H1 (cell line): ENCODE data around the gene MANF. TPM values are rescaled to one million over a fixed set of nuclear protein-coding genes. Genes with fewer than 3 reads are reported as not detected.

Source experiments
- CTCF ChIA-PET: fragments of 300-600 bp; sonication (Branson Sonifier 250); formaldehyde crosslinking; loops from one replicate; lab custom pipeline; 2021; ENCODE audit not compliant: partially characterized antibody; lab: Charles Lee
- POLR2A ChIA-PET: fragments of 300-600 bp; sonication (Branson Sonifier 250); formaldehyde crosslinking; loops from one replicate; lab custom pipeline; 2021; ENCODE audit warnings: inconsistent platforms; ENCODE audit not compliant: partially characterized antibody; lab: Charles Lee
- DNase-seq, 2 experiments: peaks; one replicate each; pipeline versions ENCODE4 v3.0.0 to v3.0.0-alpha.2; 2010 to 2022; ENCODE audit warnings: low spot score in 2 of 2, low read depth in 1 of 2, mixed read lengths in 1 of 2
- FAIRE-seq: peaks from 2 replicates; lab custom pipeline; 2011; peaks lifted over from hg19 to GRCh38; lab: Jason Lieb, UNC
- H2AFZ ChIP-seq: 2 replicates; pipeline ENCODE4 v1.8.1; 2012; ENCODE audit warnings: low read length, inconsistent platforms
- H2AK5ac ChIP-seq: 2 replicates; pipeline ENCODE4 v1.6.1; 2013; ENCODE audit warnings: low read depth, low read length
- H2BK120ac ChIP-seq: replicated peaks from 2 replicates; pipeline ENCODE3; 2013; ENCODE audit warnings: low read depth, low read length, inconsistent platforms
- H2BK12ac ChIP-seq: 2 replicates; pipeline ENCODE4 v1.6.1; 2013; ENCODE audit warnings: low read depth, low read length
- H2BK15ac ChIP-seq: 2 replicates; pipeline ENCODE4 v1.6.1; 2013; ENCODE audit warnings: low read length
- H2BK20ac ChIP-seq: 2 replicates; pipeline ENCODE4 v1.6.1; 2013; ENCODE audit warnings: low read length
- H2BK5ac ChIP-seq: 2 replicates; pipeline ENCODE4 v1.6.1; 2013; ENCODE audit warnings: low read depth, low read length
- H3K14ac ChIP-seq: 2 replicates; pipeline ENCODE4 v1.6.1; 2013; ENCODE audit warnings: inconsistent platforms; ENCODE audit not compliant: insufficient read length
- H3K18ac ChIP-seq: 2 replicates; pipeline ENCODE4 v1.6.1; 2013; ENCODE audit warnings: low read length; ENCODE audit errors: extremely low read depth
- H3K23ac ChIP-seq: 2 replicates; pipeline ENCODE4 v1.6.1; 2013; ENCODE audit warnings: inconsistent platforms; ENCODE audit not compliant: insufficient read length
- H3K23me2 ChIP-seq: 2 replicates; pipeline ENCODE4 v1.6.1; 2013; ENCODE audit warnings: low read depth, low read length
- H3K27ac ChIP-seq: 2 replicates; pipeline ENCODE4 v1.6.1; 2011; ENCODE audit warnings: low read depth, low read length, inconsistent platforms
- H3K27me3 ChIP-seq, 4 experiments: replicated peaks in 1 of 4; 1 replicate in 1 of 4; 2 replicates in 3 of 4; pipeline versions ENCODE4 v1.6.1 to v1.8.1; 2011 to 2013; ENCODE audit warnings: low read length in 3 of 4, mild to moderate bottlenecking in 3 of 4, inconsistent platforms in 2 of 4, mixed read lengths in 2 of 4, moderate library complexity in 1 of 4; ENCODE audit not compliant: control insufficient read depth in 3 of 4, insufficient read depth in 3 of 4; ENCODE audit errors: extremely low read depth in 1 of 4
- H3K36me3 ChIP-seq, 4 experiments: 2 replicates each; pipeline versions ENCODE4 v1.6.1 to v1.8.1; 2011 to 2013; ENCODE audit warnings: mild to moderate bottlenecking in 4 of 4, low read length in 3 of 4, moderate library complexity in 2 of 4, control low read depth in 1 of 4, inconsistent platforms in 1 of 4; ENCODE audit not compliant: insufficient read depth in 4 of 4, control insufficient read depth in 2 of 4
- H3K4ac ChIP-seq: replicated peaks from 2 replicates; pipeline ENCODE3; 2013; ENCODE audit warnings: low read length, low read depth, mixed read lengths, inconsistent platforms; ENCODE audit not compliant: insufficient read length
- H3K4me1 ChIP-seq, 4 experiments: replicated peaks in 1 of 4; 1 replicate in 1 of 4; 2 replicates in 3 of 4; pipeline versions ENCODE4 v1.6.1 to v1.8.1; 2011 to 2013; ENCODE audit warnings: low read length in 3 of 4, inconsistent platforms in 2 of 4, mixed read lengths in 1 of 4; ENCODE audit not compliant: insufficient read depth in 4 of 4, control insufficient read depth in 3 of 4
- H3K4me2 ChIP-seq, 2 experiments: 2 replicates each; pipeline versions ENCODE4 v1.6.1 to v1.8.1; 2011 to 2013; ENCODE audit warnings: low read depth in 2 of 2, low read length in 2 of 2, control low read depth in 1 of 2, inconsistent platforms in 1 of 2, mild to moderate bottlenecking in 1 of 2; ENCODE audit not compliant: insufficient read depth in 1 of 2
- H3K4me3 ChIP-seq, 4 experiments: fragments of 200-600, 300-600 bp in 1 of 4; sonication (generic), shearing (Covaris generic), sonication (Bioruptor Twin) in 1 of 4; 2 replicates each; pipeline versions ENCODE4 v1.5.1 to v1.8.1; 2011 to 2016; ENCODE audit warnings: low read length in 4 of 4, low read depth in 3 of 4, control low read depth in 2 of 4, inconsistent platforms in 2 of 4, mild to moderate bottlenecking in 2 of 4, mixed read lengths in 1 of 4, moderate library complexity in 1 of 4; ENCODE audit not compliant: insufficient read depth in 2 of 4; ENCODE audit errors: extremely low read depth in 1 of 4
- H3K56ac ChIP-seq: replicated peaks from 2 replicates; pipeline ENCODE3; 2013; ENCODE audit warnings: low read depth, mild to moderate bottlenecking, mixed read lengths, low read length, inconsistent platforms; ENCODE audit not compliant: insufficient read length
- H3K79me1 ChIP-seq: 2 replicates; pipeline ENCODE4 v1.6.1; 2013; ENCODE audit warnings: low read depth, low read length, control low read depth
- H3K79me2 ChIP-seq, 2 experiments: 2 replicates each; pipeline versions ENCODE4 v1.6.1 to v1.8.1; 2012 to 2013; ENCODE audit warnings: low read length in 2 of 2, mild to moderate bottlenecking in 2 of 2, inconsistent platforms in 1 of 2; ENCODE audit not compliant: insufficient read depth in 2 of 2, control insufficient read depth in 1 of 2
- H3K9ac ChIP-seq, 4 experiments: replicated peaks in 1 of 4; 1 replicate in 1 of 4; 2 replicates in 3 of 4; pipeline versions ENCODE4 v1.6.1 to v1.8.1; 2011 to 2013; ENCODE audit warnings: low read depth in 3 of 4, low read length in 3 of 4, control low read depth in 2 of 4, mild to moderate bottlenecking in 2 of 4, moderate library complexity in 2 of 4, inconsistent platforms in 1 of 4; ENCODE audit errors: extremely low read depth in 1 of 4
- H3K9me3 ChIP-seq, 2 experiments: 2 replicates each; pipeline versions ENCODE4 v1.6.1 to v1.8.1; 2012 to 2013; ENCODE audit warnings: mild to moderate bottlenecking in 2 of 2, moderate library complexity in 2 of 2, control low read depth in 1 of 2, inconsistent platforms in 1 of 2, low read depth in 1 of 2, low read length in 1 of 2, mixed read lengths in 1 of 2; ENCODE audit not compliant: insufficient read depth in 2 of 2
- H4K20me1 ChIP-seq, 2 experiments: replicated peaks in 1 of 2; 2 replicates each; pipeline versions ENCODE3 to v1.8.1; 2011 to 2013; ENCODE audit warnings: inconsistent platforms in 2 of 2, low read length in 2 of 2, mild to moderate bottlenecking in 1 of 2; ENCODE audit not compliant: insufficient read depth in 2 of 2, control insufficient read depth in 1 of 2
- H4K5ac ChIP-seq: 2 replicates; pipeline ENCODE4 v1.6.1; 2013; ENCODE audit warnings: low read length, low read depth, mixed read lengths, inconsistent platforms; ENCODE audit not compliant: insufficient read length
- H4K8ac ChIP-seq: 2 replicates; pipeline ENCODE4 v1.8.0; 2013; ENCODE audit warnings: mild to moderate bottlenecking, moderate library complexity, low read length, inconsistent platforms; ENCODE audit not compliant: insufficient read depth; ENCODE audit errors: extremely low read depth
- H4K91ac ChIP-seq: replicated peaks from 2 replicates; pipeline ENCODE3; 2013; ENCODE audit warnings: low read length, mixed read lengths, inconsistent platforms; ENCODE audit not compliant: insufficient read length
- BACH1 ChIP-seq: IDR thresholded peaks from 2 replicates; pipeline ENCODE4 v1.6.1; 2012; ENCODE audit warnings: low read length, improper control_type of control experiment
- BRCA1 ChIP-seq: IDR thresholded peaks from 2 replicates; pipeline ENCODE4 v1.6.1; 2012; ENCODE audit warnings: low read depth, low read length, improper control_type of control experiment
- CEBPB ChIP-seq: IDR thresholded peaks from 2 replicates; pipeline ENCODE4 v1.6.1; 2012; ENCODE audit warnings: low read depth, low read length
- CREB1 ChIP-seq: IDR thresholded peaks from 2 replicates; pipeline ENCODE4 v1.6.1; 2012; ENCODE audit warnings: inconsistent platforms
- CTCF ChIP-seq, 3 experiments: IDR thresholded peaks; 1 replicate in 2 of 3; 2 replicates in 1 of 3; pipeline versions ENCODE4 v1.5.1 to v1.6.1; 2011; ENCODE audit warnings: low read length in 3 of 3, mild to moderate bottlenecking in 3 of 3, inconsistent platforms in 2 of 3, low read depth in 1 of 3, moderate library complexity in 1 of 3; ENCODE audit not compliant: insufficient read depth in 1 of 3; ENCODE audit errors: control extremely low read depth in 1 of 3
- EZH2 ChIP-seq: fragments of 200-600 bp; sonication (generic); IDR thresholded peaks from 2 replicates; pipeline ENCODE4 v1.7.1; 2012; ENCODE audit warnings: low read depth, mild to moderate bottlenecking, moderate library complexity, low read length, inconsistent platforms; ENCODE audit not compliant: severe bottlenecking
- GABPA ChIP-seq: IDR thresholded peaks from 2 replicates; pipeline ENCODE4 v1.6.1; 2011; ENCODE audit warnings: mild to moderate bottlenecking, low read length, moderate library complexity, borderline replicate concordance; ENCODE audit not compliant: insufficient read depth
- NANOG ChIP-seq: IDR thresholded peaks from 2 replicates; pipeline ENCODE4 v1.6.1; 2011; ENCODE audit warnings: low read length, low read depth, mild to moderate bottlenecking, inconsistent platforms; ENCODE audit not compliant: insufficient read depth, poor library complexity, severe bottlenecking
- SAP30 ChIP-seq: fragments of 300-600 bp; sonication (generic); IDR thresholded peaks from 2 replicates; pipeline ENCODE4 v1.7.1; 2012; ENCODE audit warnings: low read length, moderate library complexity, mild to moderate bottlenecking, inconsistent platforms; ENCODE audit not compliant: insufficient read depth, insufficient replicate concordance
- TEAD4 ChIP-seq: IDR thresholded peaks from 2 replicates; pipeline ENCODE4 v1.6.1; 2012; ENCODE audit warnings: low read depth, low read length, inconsistent platforms, mixed read lengths
- WGBS, 2 experiments: shearing (Covaris generic) in 1 of 2; methylation state at CpG; one replicate each; pipeline versions ENCODE4 v1.1.6 to v1.1.7; 2013 to 2015; ENCODE audit warnings: low lambda C conversion rate in 2 of 2, mixed read lengths in 2 of 2, inconsistent platforms in 1 of 2, low coverage in 1 of 2, missing lambda C conversion rate in 1 of 2; ENCODE audit not compliant: insufficient replicate concordance in 2 of 2, insufficient coverage in 1 of 2, insufficient read length in 1 of 2; ENCODE audit errors: extremely low coverage in 1 of 2, missing lambda C conversion rate in 1 of 2; 5-methylcytosine and 5-hydroxymethylcytosine counted together
- polyA plus RNA-seq, 7 experiments: library from polyadenylated mRNA; depleted of rRNA in 3 of 7; stranded (reverse) in 5 of 7; unstranded in 2 of 7; fragments of >200 nt in 5 of 7; fragments of 200-250 nt in 2 of 7; gene quantifications; 1 replicate in 5 of 7; 2 replicates in 1 of 7; 4 replicates in 1 of 7; pipeline versions ENCODE4 v1.2.1 to v1.2.3, GENCODE V29; 2011 to 2013; ENCODE audit warnings: missing spikeins in 2 of 7, mixed read lengths in 2 of 7
- total RNA-seq: library from RNA; stranded (reverse); fragmentation: NEBNext Ultra II Directional; extraction: Animal tissue kit (Norgen Biotek cat#: 25700); gene quantifications from 2 replicates; pipeline ENCODE4 v1.2.1, GENCODE V29; 2021

The MANF gene
- total and polyA plus RNA-seq, 2 of the 8 experiments (the other 6 are each of a cell fraction or from before 2014, with no cell fraction given): 37.5 to 159 TPM

DNA sequence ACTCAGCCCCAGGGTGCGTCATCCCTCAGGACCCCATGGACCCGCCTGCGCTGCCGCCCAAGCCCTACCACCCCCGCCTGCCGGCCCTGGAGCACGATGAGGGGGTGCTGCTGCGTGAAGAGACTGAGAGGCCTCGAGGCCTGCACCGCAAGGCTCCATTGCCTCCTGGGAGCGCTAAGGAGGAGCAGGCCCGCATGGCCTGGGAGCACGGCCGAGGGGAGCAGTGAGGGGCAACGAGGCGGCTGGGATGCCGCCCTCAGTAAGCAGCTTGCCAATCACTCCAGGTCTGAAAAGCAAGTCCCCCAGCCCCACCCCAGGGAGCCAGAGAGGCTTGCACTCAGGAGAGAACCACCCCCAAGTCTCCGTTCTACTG is 3.8 kb upstream of the MANF start:
- Histone ChIP-seq H2BK5ac (no peak overlapping the region), H2BK20ac (no peak overlapping the region), H2BK15ac (no peak overlapping the region), H3K14ac (no peak overlapping the region), H4K5ac (no peak overlapping the region), H4K20me1 (peaks cover 4% of the 10 kb centered on the region in 2 experiments), H3K9me3 (no peaks in the 10 kb centered on the region), H4K91ac (no peak overlapping the region), H3K36me3 (peaks cover 0 to 8% (median 1%) of the 10 kb centered on the region in 4 experiments; a peak in 5 of 8 replicates), H2AK5ac (no peak overlapping the region), H3K4me3 (no peak overlapping the region), H3K23me2 (peaks cover 3% of the 10 kb centered on the region; the same call in 1 of the 2 replicates), H4K8ac (no peak overlapping the region), H3K4me2 (no peak overlapping the region), H3K79me1 (no peaks in the 10 kb centered on the region), H3K27ac (no peak overlapping the region), H3K56ac (no peak overlapping the region), H3K79me2 (peaks cover 5 to 17% of the 10 kb centered on the region in 2 experiments), H3K23ac (no peak overlapping the region), H2BK120ac (no peak overlapping the region), H3K27me3 (no peaks in the 10 kb centered on the region), H3K9ac (no peak overlapping the region), H2BK12ac (no peak overlapping the region), H3K18ac (no peak overlapping the region), H3K4ac (no peak overlapping the region), H3K4me1 (peaks cover 0 to 9% (median 2%) of the 10 kb centered on the region in 4 experiments; a peak in 6 of 7 replicates), H2AFZ (no peak overlapping the region)
- 95% methylated on average over 12 of the region's 18 CpGs; no CpG with 5 or more reads in 1 of the 2 experiments for WGBS, 2 experiments
- CTCF ChIA-PET: interaction anchor here (1.5 to 6.8 kb wide), 3 partner anchors 8 to 11 kb away, joined by 3 to 24 read pairs (median 14); partner anchors contain the start of gene RBM15B
- no peak for TF ChIP-seq TEAD4
- no peak for TF ChIP-seq GABPA
- TF ChIP-seq BRCA1: no peak
- no peak for TF ChIP-seq SAP30
- TF ChIP-seq CTCF (IDR thresholded peaks at IDR 0.05; ENCODE audit: control extremely low read depth in 1 of 3, insufficient read depth in 1 of 3, low read depth in 1 of 3, low read length in 3 of 3): no peak
- TF ChIP-seq CREB1: no peak
- TF ChIP-seq BACH1: no peak
- TF ChIP-seq NANOG: no peak
- TF ChIP-seq CEBPB: no peak
- no peak for TF ChIP-seq EZH2
- POLR2A ChIA-PET: no interaction called here
- DNase-seq: no peak
- no peak for FAIRE-seq
